IMR-90 (cell line): ENCODE data around the gene PEX14. TPM values are rescaled to one million over a fixed set of nuclear protein-coding genes. Genes with fewer than 3 reads are reported as not detected.

Experiments
- ATAC-seq: fragments of 200-7000 bp; cut with Tn5 transposase; 2 replicates; pipeline ENCODE4 v1.9.1; 2020; ENCODE audit warnings: low read depth, mild to moderate bottlenecking, moderate library complexity
- BruUV-seq: library from RNA; stranded (reverse); fragments of 400-500 nt; replicated peaks from 2 replicates; lab custom pipeline; 2021; lab: Mats Ljungman, UMichigan
- CTCF ChIA-PET: fragments of 300-600 bp; formaldehyde crosslinking; extraction: SDS; loops from one replicate; lab custom pipeline; 2021; ENCODE audit warnings: antibody characterized with exemption; lab: Yijun Ruan, JAX
- POLR2A ChIA-PET: fragments of 300-600 bp; sonication (Branson Sonifier 250); formaldehyde crosslinking; loops from one replicate; lab custom pipeline; 2022; ENCODE audit warnings: antibody characterized with exemption; ENCODE audit not compliant: unreplicated experiment; lab: Charles Lee
- DNase-seq: peaks from one replicate; pipeline ENCODE4 v3.0.0; 2013
- H2AFZ ChIP-seq: replicated peaks from 2 replicates; pipeline ENCODE3; 2013; ENCODE audit warnings: low read length, mild to moderate bottlenecking; ENCODE audit not compliant: poor library complexity
- H2AK5ac ChIP-seq: 2 replicates; pipeline ENCODE4 v1.6.1; 2013; ENCODE audit warnings: low read depth, low read length, inconsistent platforms
- H2AK9ac ChIP-seq: replicated peaks from 2 replicates; pipeline ENCODE3; 2013; ENCODE audit warnings: mild to moderate bottlenecking, low read depth, low read length, moderate library complexity; ENCODE audit not compliant: poor library complexity
- H2BK120ac ChIP-seq: 2 replicates; pipeline ENCODE4 v1.6.1; 2013; ENCODE audit warnings: low read depth, low read length, inconsistent platforms
- H2BK15ac ChIP-seq: 3 replicates; pipeline ENCODE4 v1.6.1; 2013; ENCODE audit warnings: low read depth, low read length, inconsistent platforms
- H2BK20ac ChIP-seq: 2 replicates; pipeline ENCODE4 v1.6.1; 2013; ENCODE audit warnings: low read depth, mild to moderate bottlenecking, inconsistent platforms, low read length, moderate library complexity
- H2BK5ac ChIP-seq: 2 replicates; pipeline ENCODE4 v1.6.1; 2013; ENCODE audit warnings: mild to moderate bottlenecking, low read depth, low read length, inconsistent platforms; ENCODE audit not compliant: poor library complexity, severe bottlenecking
- H3K14ac ChIP-seq: replicated peaks from 2 replicates; pipeline ENCODE4 v1.6.1; 2013; ENCODE audit warnings: low read depth, low read length, inconsistent platforms
- H3K18ac ChIP-seq: 2 replicates; pipeline ENCODE4 v1.6.1; 2013; ENCODE audit warnings: low read depth, low read length, control low read depth
- H3K23ac ChIP-seq: 2 replicates; pipeline ENCODE4 v1.6.1; 2013; ENCODE audit warnings: low read depth, low read length, inconsistent platforms
- H3K27ac ChIP-seq: 2 replicates; pipeline ENCODE4 v1.5.1; 2013; ENCODE audit warnings: mild to moderate bottlenecking, control low read depth, low read length; ENCODE audit not compliant: insufficient read depth
- H3K27me3 ChIP-seq: 2 replicates; pipeline ENCODE4 v1.6.1; 2013; ENCODE audit warnings: low read length; ENCODE audit not compliant: control insufficient read depth, insufficient read depth
- H3K36me3 ChIP-seq: 2 replicates; pipeline ENCODE4 v1.6.1; 2013; ENCODE audit warnings: low read length, mixed read lengths; ENCODE audit not compliant: control insufficient read depth, insufficient read depth
- H3K4ac ChIP-seq: 2 replicates; pipeline ENCODE4 v1.6.1; 2013; ENCODE audit warnings: low read depth, low read length, inconsistent platforms
- H3K4me1 ChIP-seq: 2 replicates; pipeline ENCODE4 v1.6.1; 2013; ENCODE audit warnings: low read length, mixed read lengths; ENCODE audit not compliant: control insufficient read depth, insufficient read depth
- H3K4me2 ChIP-seq: 2 replicates; pipeline ENCODE4 v1.6.1; 2013; ENCODE audit warnings: low read depth, mild to moderate bottlenecking, control low read depth, low read length, moderate library complexity
- H3K4me3 ChIP-seq: 2 replicates; pipeline ENCODE4 v1.5.1; 2013; ENCODE audit warnings: low read depth, mild to moderate bottlenecking, control low read depth, low read length, moderate library complexity; ENCODE audit not compliant: insufficient read depth
- H3K56ac ChIP-seq: 2 replicates; pipeline ENCODE4 v1.6.1; 2013; ENCODE audit warnings: low read length, inconsistent platforms; ENCODE audit not compliant: insufficient read depth; ENCODE audit errors: extremely low read depth
- H3K79me1 ChIP-seq, 2 experiments: 2 replicates each; pipeline ENCODE4 v1.6.1; 2013; ENCODE audit warnings: low read length in 2 of 2, inconsistent platforms in 1 of 2, low read depth in 1 of 2
- H3K9ac ChIP-seq: 2 replicates; pipeline ENCODE4 v1.6.1; 2013; ENCODE audit warnings: low read depth, low read length, control low read depth
- H3K9me1 ChIP-seq: 2 replicates; pipeline ENCODE4 v1.6.1; 2013; ENCODE audit warnings: low read length, inconsistent platforms; ENCODE audit not compliant: insufficient read depth
- H3K9me3 ChIP-seq: 2 replicates; pipeline ENCODE4 v1.6.1; 2013; ENCODE audit warnings: low read length; ENCODE audit not compliant: control insufficient read depth, insufficient read depth
- H4K20me1 ChIP-seq: 2 replicates; pipeline ENCODE4 v1.6.1; 2013; ENCODE audit warnings: low read length, inconsistent platforms; ENCODE audit not compliant: insufficient read depth
- H4K5ac ChIP-seq: 2 replicates; pipeline ENCODE4 v1.6.1; 2013; ENCODE audit warnings: mild to moderate bottlenecking, low read depth, low read length, control low read depth
- H4K8ac ChIP-seq, 2 experiments: 2 replicates each; pipeline ENCODE4 v1.6.1; 2013; ENCODE audit warnings: low read depth in 2 of 2, low read length in 2 of 2, control low read depth in 1 of 2, inconsistent platforms in 1 of 2
- H4K91ac ChIP-seq: 2 replicates; pipeline ENCODE4 v1.6.1; 2013; ENCODE audit warnings: low read depth, low read length, inconsistent platforms; ENCODE audit not compliant: insufficient read depth
- BHLHE40 ChIP-seq: fragments of 150-350 bp; IDR thresholded peaks from 2 replicates; pipeline ENCODE4 v1.6.1; 2016; ENCODE audit warnings: mild to moderate bottlenecking, low read depth, low read length
- CEBPB ChIP-seq: IDR thresholded peaks from 2 replicates; pipeline ENCODE4 v1.6.1; 2012; ENCODE audit warnings: low read depth, low read length, improper control_type of control experiment
- CHD1 ChIP-seq: IDR thresholded peaks from 2 replicates; pipeline ENCODE4 v1.6.1; 2012; ENCODE audit warnings: low read depth, low read length, improper control_type of control experiment
- ELK1 ChIP-seq: fragments of 150-350 bp; IDR thresholded peaks from 2 replicates; pipeline ENCODE4 v1.6.1; 2016; ENCODE audit warnings: low read depth, mild to moderate bottlenecking, low read length, moderate library complexity, borderline replicate concordance
- MAFK ChIP-seq: IDR thresholded peaks from 2 replicates; pipeline ENCODE4 v1.6.1; 2012; ENCODE audit warnings: low read depth, low read length, improper control_type of control experiment
- MAZ ChIP-seq: IDR thresholded peaks from 2 replicates; pipeline ENCODE4 v1.6.1; 2012; ENCODE audit warnings: low read depth, mild to moderate bottlenecking, low read length, improper control_type of control experiment, moderate library complexity, borderline replicate concordance
- MXI1 ChIP-seq: IDR thresholded peaks from 2 replicates; pipeline ENCODE4 v1.6.1; 2012; ENCODE audit warnings: low read depth, mild to moderate bottlenecking, low read length, moderate library complexity, borderline replicate concordance
- NFE2L2 ChIP-seq: fragments of 150-350 bp; IDR thresholded peaks from 2 replicates; pipeline ENCODE4 v1.6.1; 2016; ENCODE audit warnings: low read depth, mild to moderate bottlenecking, low read length
- POLR2A ChIP-seq: IDR thresholded peaks from 2 replicates; pipeline ENCODE4 v1.6.1; 2012; ENCODE audit warnings: mild to moderate bottlenecking, low read depth, low read length
- RAD21 ChIP-seq: IDR thresholded peaks from 2 replicates; pipeline ENCODE4 v1.6.1; 2012; ENCODE audit warnings: low read length, improper control_type of control experiment
- RCOR1 ChIP-seq: IDR thresholded peaks from 2 replicates; pipeline ENCODE4 v1.6.1; 2012; ENCODE audit warnings: mild to moderate bottlenecking, low read length, improper control_type of control experiment; ENCODE audit not compliant: insufficient replicate concordance
- RFX5 ChIP-seq: IDR thresholded peaks from 2 replicates; pipeline ENCODE4 v1.8.0; 2012; ENCODE audit warnings: low read depth, mild to moderate bottlenecking, low read length, moderate library complexity
- SMC3 ChIP-seq: fragments of 150-350 bp; IDR thresholded peaks from 2 replicates; pipeline ENCODE4 v1.6.1; 2016; ENCODE audit warnings: low read depth, mild to moderate bottlenecking, antibody characterized with exemption, low read length, moderate library complexity
- WGBS, 2 experiments: methylation state at CpG; one replicate each; pipeline versions ENCODE4 v1.1.5 to v1.1.7; 2013; ENCODE audit warnings: missing lambda C conversion rate in 2 of 2; ENCODE audit not compliant: insufficient read length in 1 of 2; ENCODE audit errors: extremely low coverage in 2 of 2; 5-methylcytosine and 5-hydroxymethylcytosine counted together
- dilution Hi-C: fragments of 300-500 bp; cut with HindIII; formaldehyde crosslinking; loops from one replicate; pipeline ENCODE4 v1.14.3; 2018; ENCODE audit warnings: low sequenced_read_pairs; ENCODE audit not compliant: unreplicated experiment
- in situ Hi-C: fragments of 300-500 bp; cut with MboI; formaldehyde crosslinking; loops from 3 replicates; pipeline ENCODE4 v1.14.3; 2019; ENCODE audit warnings: low sequenced_read_pairs, inconsistent platforms, mixed read lengths
- intact Hi-C: fragments of 100-400 bp; cut with micrococcal nuclease; formaldehyde crosslinking; loops from 2 replicates; pipeline ENCODE4 v1.10.0; 2022
- polyA plus RNA-seq, 3 experiments: library from polyadenylated mRNA; depleted of rRNA; stranded (reverse); fragments of >200 nt; gene quantifications; 2 replicates each; pipeline ENCODE4 v1.2.3, GENCODE V29; 2012; ENCODE audit warnings: low replicate concordance in 1 of 3
- total RNA-seq: library from RNA; depleted of rRNA; stranded (reverse); fragments of >200 nt; gene quantifications from 2 replicates; pipeline ENCODE4 v1.2.3, GENCODE V29; 2012
- TF ChIP-seq, protein P1 (sequence below): fragments of 150-350 bp; IDR thresholded peaks from 2 replicates; pipeline ENCODE4 v1.6.1; 2017; ENCODE audit warnings: mild to moderate bottlenecking, antibody characterized with exemption, low read length, low read depth
- TF ChIP-seq, protein P2 (sequence below): conservative IDR thresholded peaks from 2 replicates; pipeline ENCODE4 v1.5.1; 2012; ENCODE audit warnings: mild to moderate bottlenecking, low read depth, low read length, improper control_type of control experiment

The PEX14 gene
- total and polyA plus RNA-seq, 2 of the 4 experiments (the other 2 are of a cell fraction), result 9.5 to 22.5 TPM

DNA sequence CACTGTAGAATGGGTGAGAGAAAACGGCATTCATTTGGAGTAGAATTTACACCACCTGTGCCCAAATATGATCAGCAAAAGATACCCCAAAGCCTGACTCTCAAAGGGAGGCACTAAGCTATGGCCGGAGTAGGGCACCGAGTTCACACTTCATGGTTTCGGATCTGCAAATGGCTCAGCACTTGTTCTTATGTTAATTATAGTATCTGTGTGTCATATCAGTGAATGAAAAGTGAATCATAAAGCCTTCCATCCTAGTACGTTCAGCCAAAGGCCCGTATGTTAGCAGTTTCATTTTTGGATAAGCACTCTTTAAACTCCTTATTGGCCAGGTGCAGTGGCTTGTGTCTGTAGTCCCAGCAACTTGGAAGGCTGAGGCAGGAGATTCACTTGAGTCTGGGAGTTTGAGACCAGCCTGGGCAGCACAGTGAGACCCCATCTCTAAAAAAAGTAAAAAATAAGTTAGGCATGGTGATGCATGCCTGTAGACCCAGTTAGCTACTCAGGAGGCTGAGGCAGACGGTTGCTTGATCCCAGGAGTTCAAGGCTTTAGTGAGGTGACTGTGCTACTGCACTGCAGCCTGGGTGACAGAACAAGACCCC is 29.9 kb upstream of the PEX14 start:
- H3K9ac ChIP-seq, result no peak overlapping the region
- H2AFZ ChIP-seq, result no peak overlapping the region
- no peaks in the 10 kb centered on the region for H4K20me1 ChIP-seq
- H2AK5ac ChIP-seq, result no peak overlapping the region
- no peak overlapping the region for H3K4me3 ChIP-seq
- no peak overlapping the region for H2AK9ac ChIP-seq
- TF ChIP-seq MAZ (no peak), RAD21 (no peak), MAFK (no peak), BHLHE40 (no peak), CEBPB (no peak), RFX5 (no peak), RCOR1 (no peak), MXI1 (no peak), SMC3 (no peak), POLR2A (no peak), CHD1 (no peak), ELK1 (no peak), NFE2L2 (no peak)
- TF ChIP-seq, protein P1, sequence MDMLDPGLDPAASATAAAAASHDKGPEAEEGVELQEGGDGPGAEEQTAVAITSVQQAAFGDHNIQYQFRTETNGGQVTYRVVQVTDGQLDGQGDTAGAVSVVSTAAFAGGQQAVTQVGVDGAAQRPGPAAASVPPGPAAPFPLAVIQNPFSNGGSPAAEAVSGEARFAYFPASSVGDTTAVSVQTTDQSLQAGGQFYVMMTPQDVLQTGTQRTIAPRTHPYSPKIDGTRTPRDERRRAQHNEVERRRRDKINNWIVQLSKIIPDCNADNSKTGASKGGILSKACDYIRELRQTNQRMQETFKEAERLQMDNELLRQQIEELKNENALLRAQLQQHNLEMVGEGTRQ, result no peak
- TF ChIP-seq, protein P2, sequence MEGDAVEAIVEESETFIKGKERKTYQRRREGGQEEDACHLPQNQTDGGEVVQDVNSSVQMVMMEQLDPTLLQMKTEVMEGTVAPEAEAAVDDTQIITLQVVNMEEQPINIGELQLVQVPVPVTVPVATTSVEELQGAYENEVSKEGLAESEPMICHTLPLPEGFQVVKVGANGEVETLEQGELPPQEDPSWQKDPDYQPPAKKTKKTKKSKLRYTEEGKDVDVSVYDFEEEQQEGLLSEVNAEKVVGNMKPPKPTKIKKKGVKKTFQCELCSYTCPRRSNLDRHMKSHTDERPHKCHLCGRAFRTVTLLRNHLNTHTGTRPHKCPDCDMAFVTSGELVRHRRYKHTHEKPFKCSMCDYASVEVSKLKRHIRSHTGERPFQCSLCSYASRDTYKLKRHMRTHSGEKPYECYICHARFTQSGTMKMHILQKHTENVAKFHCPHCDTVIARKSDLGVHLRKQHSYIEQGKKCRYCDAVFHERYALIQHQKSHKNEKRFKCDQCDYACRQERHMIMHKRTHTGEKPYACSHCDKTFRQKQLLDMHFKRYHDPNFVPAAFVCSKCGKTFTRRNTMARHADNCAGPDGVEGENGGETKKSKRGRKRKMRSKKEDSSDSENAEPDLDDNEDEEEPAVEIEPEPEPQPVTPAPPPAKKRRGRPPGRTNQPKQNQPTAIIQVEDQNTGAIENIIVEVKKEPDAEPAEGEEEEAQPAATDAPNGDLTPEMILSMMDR, result no peak
- no peak overlapping the region for H3K4ac ChIP-seq
- no peak overlapping the region for H4K91ac ChIP-seq
- 0 out of 2 replicates have a peak, but pooled peaks cover 3% of the 10 kb centered on the region for H3K9me1 ChIP-seq
- H3K18ac ChIP-seq, result no peak overlapping the region
- ChIA-PET CTCF (no interaction called here), POLR2A (no interaction called here)
- H3K36me3 ChIP-seq, result peaks cover 7% of the 10 kb centered on the region; the same call in 1 of the 2 replicates
- H2BK15ac ChIP-seq, result no peak overlapping the region
- H3K27ac ChIP-seq, result no peak overlapping the region
- H3K27me3 ChIP-seq, result no peaks in the 10 kb centered on the region
- intact Hi-C loops, result no loop called here
- DNase-seq (no peak), ATAC-seq (no peak)
- no TSS peak for BruUV-seq
- H3K79me1 ChIP-seq, result no peaks in the 10 kb centered on the region; a peak in 1 of 4 replicates
- no peak overlapping the region for H3K14ac ChIP-seq
- 76% methylated on average over 3 of the region's 7 CpGs; no CpG with 5 or more reads in 1 of the 2 experiments for WGBS, 2 experiments
- no peak overlapping the region for H3K23ac ChIP-seq
- H4K5ac ChIP-seq, result no peak overlapping the region
- no peak overlapping the region for H2BK5ac ChIP-seq
- H3K4me1 ChIP-seq, result no peaks in the 10 kb centered on the region
- H4K8ac ChIP-seq, result no peak overlapping the region
- dilution Hi-C loops, result no loop called here
- in situ Hi-C loops, result no loop called here
- H2BK120ac ChIP-seq, result no peak overlapping the region
- no peak overlapping the region for H2BK20ac ChIP-seq
- H3K56ac ChIP-seq, result no peak overlapping the region
- H3K4me2 ChIP-seq, result no peak overlapping the region
- no peaks in the 10 kb centered on the region for H3K9me3 ChIP-seq
